SK-N-SH treated with all-trans-retinoic acid at 6 μM for 48 hours (cell line): ENCODE measurements around the gene C1orf115.
"Not testable (repeated sequence)": the region's sequence is repeated elsewhere in the genome, so short reads cannot be mapped to it uniquely, and the experiment has no call there.

Experiments
- ATAC-seq: fragments of 200-7000 bp; cut with Tn5 transposase; 3 replicates; pipeline ENCODE4 v1.9.1; 2020; ENCODE audit warnings: mild to moderate bottlenecking, moderate library complexity
- ARNTL ChIP-seq: fragments of 450-650 bp; formaldehyde crosslinking; IDR thresholded peaks from 2 replicates; pipeline ENCODE4 v1.5.0; 2020; ENCODE audit warnings: low read depth, mild to moderate bottlenecking, moderate library complexity, borderline replicate concordance
- CSDC2 ChIP-seq: fragments of 250-450 bp; sonication (Bioruptor Pico); IDR thresholded peaks from 2 replicates; pipeline ENCODE4 v1.5.0; 2020; ENCODE audit warnings: mild to moderate bottlenecking, moderate library complexity
- ESRRG ChIP-seq: fragments of 250-450 bp; sonication (Bioruptor Pico); IDR thresholded peaks from 2 replicates; pipeline ENCODE4 v1.6.1; 2021; ENCODE audit warnings: mild to moderate bottlenecking
- GLIS3 ChIP-seq: fragments of 250-450 bp; sonication (Bioruptor Pico); IDR thresholded peaks from 2 replicates; pipeline ENCODE4 v1.5.0; 2020; ENCODE audit warnings: mild to moderate bottlenecking, moderate library complexity
- ISL1 ChIP-seq: fragments of 250-450 bp; sonication (Bioruptor Pico); IDR thresholded peaks from 2 replicates; pipeline ENCODE4 v2.1.2; 2022; ENCODE audit warnings: mild to moderate bottlenecking, moderate library complexity
- OSR1 ChIP-seq: fragments of 250-450 bp; sonication (Bioruptor Pico); IDR thresholded peaks from 2 replicates; pipeline ENCODE4 v1.8.0; 2022; ENCODE audit warnings: moderate library complexity, mild to moderate bottlenecking, inconsistent platforms
- PPARA ChIP-seq: fragments of 250-450 bp; sonication (Bioruptor Pico); IDR thresholded peaks from 2 replicates; pipeline ENCODE4 v1.5.0; 2020; ENCODE audit warnings: mild to moderate bottlenecking, borderline replicate concordance
- RARB ChIP-seq: fragments of 250-450 bp; sonication (Bioruptor Pico); IDR thresholded peaks from 2 replicates; pipeline ENCODE4 v1.8.0; 2021; ENCODE audit warnings: mild to moderate bottlenecking, moderate library complexity
- SNAI2 ChIP-seq: fragments of 250-450 bp; sonication (Bioruptor Pico); IDR thresholded peaks from 2 replicates; pipeline ENCODE4 v1.5.0; 2020; ENCODE audit warnings: mild to moderate bottlenecking, moderate library complexity
- TCF4 ChIP-seq: fragments of 250-450 bp; sonication (Bioruptor Pico); IDR thresholded peaks from 2 replicates; pipeline ENCODE4 v1.8.0; 2021; ENCODE audit warnings: mild to moderate bottlenecking, moderate library complexity, borderline replicate concordance
- TOX ChIP-seq: fragments of 250-450 bp; sonication (Bioruptor Pico); IDR thresholded peaks from 2 replicates; pipeline ENCODE4 v1.8.0; 2021; ENCODE audit warnings: mild to moderate bottlenecking, moderate library complexity, borderline replicate concordance
- ZC3H10 ChIP-seq: fragments of 250-450 bp; sonication (Bioruptor Pico); IDR thresholded peaks from 2 replicates; pipeline ENCODE4 v1.5.1; 2021; ENCODE audit warnings: mild to moderate bottlenecking, moderate library complexity
- ZNF70 ChIP-seq: fragments of 450-650 bp; formaldehyde crosslinking; IDR thresholded peaks from 2 replicates; pipeline ENCODE4 v1.5.0; 2020; ENCODE audit warnings: mild to moderate bottlenecking, moderate library complexity
- TF ChIP-seq, protein P1 (sequence below): fragments of 250-450 bp; sonication (Bioruptor Pico); IDR thresholded peaks from 2 replicates; pipeline ENCODE4 v1.5.0; 2020; ENCODE audit warnings: mild to moderate bottlenecking, moderate library complexity
- TF ChIP-seq, protein P2 (sequence below): fragments of 250-450 bp; sonication (Bioruptor Pico); IDR thresholded peaks from 2 replicates; pipeline ENCODE4 v1.5.1; 2020; ENCODE audit warnings: low read depth, mild to moderate bottlenecking, moderate library complexity
- TF ChIP-seq, protein P3 (sequence below): fragments of 250-450 bp; sonication (Bioruptor Pico); IDR thresholded peaks from 2 replicates; pipeline ENCODE4 v1.8.0; 2020; ENCODE audit warnings: mild to moderate bottlenecking, moderate library complexity, borderline replicate concordance
- TF ChIP-seq, protein P4 (sequence below): fragments of 250-450 bp; sonication (Bioruptor Pico); IDR thresholded peaks from 2 replicates; pipeline ENCODE4 v1.5.1; 2021; ENCODE audit warnings: mild to moderate bottlenecking, moderate library complexity
- TF ChIP-seq, protein P5 (sequence below): fragments of 250-450 bp; sonication (Bioruptor Pico); IDR thresholded peaks from 2 replicates; pipeline ENCODE4 v1.8.0; 2021; ENCODE audit warnings: low read depth, mild to moderate bottlenecking, moderate library complexity, borderline replicate concordance

Gene C1orf115

DNA sequence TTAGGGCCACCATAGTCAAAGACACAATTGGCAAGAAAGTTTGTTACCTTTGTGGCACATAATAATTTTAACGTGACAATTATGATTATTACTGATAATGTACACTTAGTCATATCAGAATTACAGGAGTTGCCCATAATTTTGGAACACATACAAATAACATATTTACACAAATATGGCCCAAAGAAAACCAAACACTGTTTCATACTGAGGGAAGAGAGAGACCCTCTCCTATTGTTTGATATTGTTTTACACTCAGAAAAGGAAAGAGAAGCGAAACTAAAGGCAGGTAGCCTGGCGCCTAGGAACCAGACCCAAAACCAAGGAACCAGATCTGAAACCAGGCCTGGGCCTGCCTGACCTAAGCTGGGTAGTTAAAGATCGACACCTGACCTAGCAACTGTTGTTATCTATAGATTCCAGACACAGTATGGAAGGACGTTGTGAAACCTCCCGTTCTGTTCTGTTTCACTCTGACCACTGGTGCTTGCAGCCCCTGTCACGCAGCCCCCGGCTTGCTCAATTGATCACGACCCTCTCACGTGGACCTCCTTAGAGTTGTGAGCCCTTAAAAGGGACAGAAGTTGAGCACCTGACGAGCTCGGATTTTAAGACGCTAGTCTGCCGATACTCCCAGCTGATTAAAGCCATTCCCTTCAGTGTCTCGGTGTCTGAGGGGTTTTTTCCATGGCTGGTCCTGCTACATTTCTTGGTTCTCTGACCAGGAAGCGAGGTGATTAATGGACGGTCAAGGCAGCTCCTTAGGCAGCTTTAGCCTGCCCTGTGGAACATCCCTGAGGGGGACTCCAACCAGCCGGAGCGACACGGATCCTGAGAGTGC, 27.9 kb downstream of the C1orf115 start:
- TF ChIP-seq ISL1 (CRISPR knock-in tag), result no peak
- no peak for TF ChIP-seq ARNTL
- no peak for TF ChIP-seq TOX
- TF ChIP-seq SNAI2 (CRISPR knock-in tag), result no peak
- TF ChIP-seq, protein P1, sequence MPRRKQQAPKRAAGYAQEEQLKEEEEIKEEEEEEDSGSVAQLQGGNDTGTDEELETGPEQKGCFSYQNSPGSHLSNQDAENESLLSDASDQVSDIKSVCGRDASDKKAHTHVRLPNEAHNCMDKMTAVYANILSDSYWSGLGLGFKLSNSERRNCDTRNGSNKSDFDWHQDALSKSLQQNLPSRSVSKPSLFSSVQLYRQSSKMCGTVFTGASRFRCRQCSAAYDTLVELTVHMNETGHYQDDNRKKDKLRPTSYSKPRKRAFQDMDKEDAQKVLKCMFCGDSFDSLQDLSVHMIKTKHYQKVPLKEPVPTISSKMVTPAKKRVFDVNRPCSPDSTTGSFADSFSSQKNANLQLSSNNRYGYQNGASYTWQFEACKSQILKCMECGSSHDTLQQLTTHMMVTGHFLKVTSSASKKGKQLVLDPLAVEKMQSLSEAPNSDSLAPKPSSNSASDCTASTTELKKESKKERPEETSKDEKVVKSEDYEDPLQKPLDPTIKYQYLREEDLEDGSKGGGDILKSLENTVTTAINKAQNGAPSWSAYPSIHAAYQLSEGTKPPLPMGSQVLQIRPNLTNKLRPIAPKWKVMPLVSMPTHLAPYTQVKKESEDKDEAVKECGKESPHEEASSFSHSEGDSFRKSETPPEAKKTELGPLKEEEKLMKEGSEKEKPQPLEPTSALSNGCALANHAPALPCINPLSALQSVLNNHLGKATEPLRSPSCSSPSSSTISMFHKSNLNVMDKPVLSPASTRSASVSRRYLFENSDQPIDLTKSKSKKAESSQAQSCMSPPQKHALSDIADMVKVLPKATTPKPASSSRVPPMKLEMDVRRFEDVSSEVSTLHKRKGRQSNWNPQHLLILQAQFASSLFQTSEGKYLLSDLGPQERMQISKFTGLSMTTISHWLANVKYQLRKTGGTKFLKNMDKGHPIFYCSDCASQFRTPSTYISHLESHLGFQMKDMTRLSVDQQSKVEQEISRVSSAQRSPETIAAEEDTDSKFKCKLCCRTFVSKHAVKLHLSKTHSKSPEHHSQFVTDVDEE (CRISPR knock-in tag), result no peak
- TF ChIP-seq, protein P2, sequence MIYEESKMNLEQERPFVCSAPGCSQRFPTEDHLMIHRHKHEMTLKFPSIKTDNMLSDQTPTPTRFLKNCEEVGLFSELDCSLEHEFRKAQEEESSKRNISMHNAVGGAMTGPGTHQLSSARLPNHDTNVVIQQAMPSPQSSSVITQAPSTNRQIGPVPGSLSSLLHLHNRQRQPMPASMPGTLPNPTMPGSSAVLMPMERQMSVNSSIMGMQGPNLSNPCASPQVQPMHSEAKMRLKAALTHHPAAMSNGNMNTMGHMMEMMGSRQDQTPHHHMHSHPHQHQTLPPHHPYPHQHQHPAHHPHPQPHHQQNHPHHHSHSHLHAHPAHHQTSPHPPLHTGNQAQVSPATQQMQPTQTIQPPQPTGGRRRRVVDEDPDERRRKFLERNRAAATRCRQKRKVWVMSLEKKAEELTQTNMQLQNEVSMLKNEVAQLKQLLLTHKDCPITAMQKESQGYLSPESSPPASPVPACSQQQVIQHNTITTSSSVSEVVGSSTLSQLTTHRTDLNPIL (CRISPR knock-in tag), result no peak
- TF ChIP-seq RARB (CRISPR knock-in tag), result no peak
- no peak for TF ChIP-seq ESRRG (CRISPR knock-in tag)
- TF ChIP-seq, protein P3, sequence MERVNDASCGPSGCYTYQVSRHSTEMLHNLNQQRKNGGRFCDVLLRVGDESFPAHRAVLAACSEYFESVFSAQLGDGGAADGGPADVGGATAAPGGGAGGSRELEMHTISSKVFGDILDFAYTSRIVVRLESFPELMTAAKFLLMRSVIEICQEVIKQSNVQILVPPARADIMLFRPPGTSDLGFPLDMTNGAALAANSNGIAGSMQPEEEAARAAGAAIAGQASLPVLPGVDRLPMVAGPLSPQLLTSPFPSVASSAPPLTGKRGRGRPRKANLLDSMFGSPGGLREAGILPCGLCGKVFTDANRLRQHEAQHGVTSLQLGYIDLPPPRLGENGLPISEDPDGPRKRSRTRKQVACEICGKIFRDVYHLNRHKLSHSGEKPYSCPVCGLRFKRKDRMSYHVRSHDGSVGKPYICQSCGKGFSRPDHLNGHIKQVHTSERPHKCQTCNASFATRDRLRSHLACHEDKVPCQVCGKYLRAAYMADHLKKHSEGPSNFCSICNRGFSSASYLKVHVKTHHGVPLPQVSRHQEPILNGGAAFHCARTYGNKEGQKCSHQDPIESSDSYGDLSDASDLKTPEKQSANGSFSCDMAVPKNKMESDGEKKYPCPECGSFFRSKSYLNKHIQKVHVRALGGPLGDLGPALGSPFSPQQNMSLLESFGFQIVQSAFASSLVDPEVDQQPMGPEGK, result no peak
- TF ChIP-seq, protein P4, sequence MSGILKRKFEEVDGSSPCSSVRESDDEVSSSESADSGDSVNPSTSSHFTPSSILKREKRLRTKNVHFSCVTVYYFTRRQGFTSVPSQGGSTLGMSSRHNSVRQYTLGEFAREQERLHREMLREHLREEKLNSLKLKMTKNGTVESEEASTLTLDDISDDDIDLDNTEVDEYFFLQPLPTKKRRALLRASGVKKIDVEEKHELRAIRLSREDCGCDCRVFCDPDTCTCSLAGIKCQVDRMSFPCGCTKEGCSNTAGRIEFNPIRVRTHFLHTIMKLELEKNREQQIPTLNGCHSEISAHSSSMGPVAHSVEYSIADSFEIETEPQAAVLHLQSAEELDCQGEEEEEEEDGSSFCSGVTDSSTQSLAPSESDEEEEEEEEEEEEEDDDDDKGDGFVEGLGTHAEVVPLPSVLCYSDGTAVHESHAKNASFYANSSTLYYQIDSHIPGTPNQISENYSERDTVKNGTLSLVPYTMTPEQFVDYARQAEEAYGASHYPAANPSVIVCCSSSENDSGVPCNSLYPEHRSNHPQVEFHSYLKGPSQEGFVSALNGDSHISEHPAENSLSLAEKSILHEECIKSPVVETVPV (CRISPR knock-in tag), result no peak
- TF ChIP-seq OSR1, result no peak
- no peak for TF ChIP-seq CSDC2 (CRISPR knock-in tag)
- no peak for TF ChIP-seq GLIS3 (CRISPR knock-in tag)
- no peak for TF ChIP-seq TCF4 (CRISPR knock-in tag)
- TF ChIP-seq ZC3H10, result no peak
- TF ChIP-seq, protein P5, sequence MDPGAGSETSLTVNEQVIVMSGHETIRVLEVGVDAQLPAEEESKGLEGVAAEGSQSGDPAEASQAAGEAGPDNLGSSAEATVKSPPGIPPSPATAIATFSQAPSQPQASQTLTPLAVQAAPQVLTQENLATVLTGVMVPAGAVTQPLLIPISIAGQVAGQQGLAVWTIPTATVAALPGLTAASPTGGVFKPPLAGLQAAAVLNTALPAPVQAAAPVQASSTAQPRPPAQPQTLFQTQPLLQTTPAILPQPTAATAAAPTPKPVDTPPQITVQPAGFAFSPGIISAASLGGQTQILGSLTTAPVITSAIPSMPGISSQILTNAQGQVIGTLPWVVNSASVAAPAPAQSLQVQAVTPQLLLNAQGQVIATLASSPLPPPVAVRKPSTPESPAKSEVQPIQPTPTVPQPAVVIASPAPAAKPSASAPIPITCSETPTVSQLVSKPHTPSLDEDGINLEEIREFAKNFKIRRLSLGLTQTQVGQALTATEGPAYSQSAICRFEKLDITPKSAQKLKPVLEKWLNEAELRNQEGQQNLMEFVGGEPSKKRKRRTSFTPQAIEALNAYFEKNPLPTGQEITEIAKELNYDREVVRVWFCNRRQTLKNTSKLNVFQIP (CRISPR knock-in tag), result no peak
- no peak for ATAC-seq

DNA sequence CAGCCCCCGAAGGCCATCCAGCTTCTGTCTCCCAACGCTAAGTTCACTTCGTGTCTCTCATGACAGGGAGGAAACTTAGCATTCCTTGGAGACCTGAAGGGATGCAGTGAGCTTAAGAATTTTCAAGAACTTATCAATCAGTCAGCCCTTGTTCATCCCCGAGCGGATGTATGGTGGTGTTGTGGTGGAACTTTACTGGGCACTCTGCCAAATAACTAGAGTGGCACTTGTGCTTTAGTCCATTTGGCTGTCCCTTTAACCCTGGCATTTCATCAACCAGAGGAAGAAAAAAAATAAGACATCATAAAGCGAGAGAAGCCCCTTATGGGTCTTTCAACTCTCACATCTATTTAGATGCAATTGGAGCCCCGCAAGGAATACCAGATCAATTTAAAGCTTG, 31.1 kb downstream of the C1orf115 start:
- not testable (repeated sequence) for ATAC-seq

DNA sequence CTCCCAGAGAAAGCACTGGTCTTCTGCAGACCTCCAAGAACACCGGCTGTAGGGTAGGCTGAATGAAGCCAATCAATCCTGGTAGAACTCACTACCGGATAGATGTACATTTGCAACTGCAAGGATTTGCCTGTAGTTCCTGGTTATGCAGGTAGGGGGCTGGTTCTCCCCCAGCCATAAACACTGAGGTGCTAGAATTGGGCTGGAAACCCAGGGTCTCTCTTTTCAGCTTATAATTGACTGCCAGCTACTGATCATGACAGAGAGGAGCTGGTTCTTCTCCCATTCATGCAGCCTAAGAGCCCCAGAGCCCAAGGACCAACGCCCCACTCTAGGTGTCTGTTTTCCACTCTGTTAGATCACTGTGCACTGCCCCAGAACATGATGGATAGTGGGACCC, 36.5 kb downstream of the C1orf115 start:
- ATAC-seq, result peak; percentile 55; the same call in 2 of the 3 replicates
- TF ChIP-seq, protein P5 (CRISPR knock-in tag), result no peak
- TF ChIP-seq, protein P1 (CRISPR knock-in tag), result no peak
- TF ChIP-seq ZNF70 (CRISPR knock-in tag) (no peak), ZC3H10 (no peak), ARNTL (no peak), PPARA (no peak)
- TF ChIP-seq, protein P2 (CRISPR knock-in tag), result no peak
